H9 (cell line): ENCODE data around the gene VDR. TPM values are rescaled to one million over a fixed set of nuclear protein-coding genes. Genes with fewer than 3 reads are reported as not detected.
A peak's percentile ranks its signal among the peaks of the same experiment; 100 is the strongest.

Experiments
- DNase-seq: peaks from one replicate; pipeline ENCODE4 v3.0.0-alpha.2; 2017
- H2AFZ ChIP-seq: one replicate; pipeline ENCODE4 v1.6.1; 2013; ENCODE audit warnings: mild to moderate bottlenecking, low read length, control low read depth, moderate library complexity
- H2AK5ac ChIP-seq: 2 replicates; pipeline ENCODE4 v1.6.1; 2013; ENCODE audit warnings: low read length, control low read depth, mixed read lengths; ENCODE audit not compliant: insufficient read length
- H2BK120ac ChIP-seq: one replicate; pipeline ENCODE4 v1.6.1; 2013; ENCODE audit warnings: low read depth, mild to moderate bottlenecking, low read length, control low read depth, inconsistent platforms; ENCODE audit not compliant: poor library complexity, severe bottlenecking
- H2BK12ac ChIP-seq: 2 replicates; pipeline ENCODE4 v1.6.1; 2013; ENCODE audit warnings: low read length, control low read depth, mixed read lengths, low read depth; ENCODE audit not compliant: insufficient read length
- H2BK15ac ChIP-seq: 2 replicates; pipeline ENCODE4 v1.6.1; 2013; ENCODE audit warnings: low read depth, low read length, control low read depth
- H2BK20ac ChIP-seq: one replicate; pipeline ENCODE4 v1.6.1; 2013; ENCODE audit warnings: low read depth, mild to moderate bottlenecking, low read length, control low read depth, inconsistent platforms; ENCODE audit not compliant: poor library complexity, severe bottlenecking
- H2BK5ac ChIP-seq: 2 replicates; pipeline ENCODE4 v1.6.1; 2013; ENCODE audit warnings: low read length, control low read depth, mixed read lengths; ENCODE audit not compliant: insufficient read length
- H3K14ac ChIP-seq: 2 replicates; pipeline ENCODE4 v1.6.1; 2013; ENCODE audit warnings: low read length, control low read depth; ENCODE audit not compliant: insufficient read depth
- H3K18ac ChIP-seq: 2 replicates; pipeline ENCODE4 v1.6.1; 2013; ENCODE audit warnings: low read depth, mild to moderate bottlenecking, mixed read lengths, low read length, control low read depth; ENCODE audit not compliant: insufficient read length
- H3K23ac ChIP-seq: 2 replicates; pipeline ENCODE4 v1.6.1; 2013; ENCODE audit warnings: low read length, control low read depth, mixed read lengths, low read depth; ENCODE audit not compliant: insufficient read length
- H3K23me2 ChIP-seq: 2 replicates; pipeline ENCODE4 v1.6.1; 2013; ENCODE audit warnings: low read depth, mild to moderate bottlenecking, mixed read lengths, low read length, control low read depth; ENCODE audit not compliant: insufficient read length, poor library complexity, severe bottlenecking
- H3K27ac ChIP-seq: 2 replicates; pipeline ENCODE4 v1.5.1; 2013; ENCODE audit warnings: low read length, control low read depth, mixed read lengths, low read depth; ENCODE audit not compliant: insufficient read length
- H3K27me3 ChIP-seq: 2 replicates; pipeline ENCODE4 v1.6.1; 2013; ENCODE audit warnings: low read length, control low read depth, inconsistent platforms; ENCODE audit not compliant: insufficient read depth
- H3K4ac ChIP-seq: 2 replicates; pipeline ENCODE4 v1.6.1; 2013; ENCODE audit warnings: low read depth, mild to moderate bottlenecking, control low read depth, inconsistent platforms, low read length, moderate library complexity
- H3K4me1 ChIP-seq: 2 replicates; pipeline ENCODE4 v1.6.1; 2013; ENCODE audit warnings: low read length, control low read depth, inconsistent platforms; ENCODE audit not compliant: insufficient read depth
- H3K4me2 ChIP-seq: 2 replicates; pipeline ENCODE4 v1.6.1; 2013; ENCODE audit warnings: low read length, control low read depth, mixed read lengths; ENCODE audit not compliant: insufficient read length, insufficient read depth
- H3K56ac ChIP-seq: 2 replicates; pipeline ENCODE4 v1.6.1; 2013; ENCODE audit warnings: low read depth, mild to moderate bottlenecking, mixed read lengths, low read length, control low read depth; ENCODE audit not compliant: insufficient read length
- H3K79me1 ChIP-seq: 2 replicates; pipeline ENCODE4 v1.6.1; 2013; ENCODE audit warnings: low read depth, mild to moderate bottlenecking, moderate library complexity, low read length, control low read depth, inconsistent platforms; ENCODE audit not compliant: insufficient read depth, poor library complexity, severe bottlenecking
- H3K79me2 ChIP-seq: 2 replicates; pipeline ENCODE4 v1.6.1; 2013; ENCODE audit warnings: low read length, control low read depth, inconsistent platforms; ENCODE audit not compliant: insufficient read depth
- H3K9ac ChIP-seq: 2 replicates; pipeline ENCODE4 v1.6.1; 2013; ENCODE audit warnings: low read length, control low read depth, mixed read lengths; ENCODE audit not compliant: insufficient read length; ENCODE audit errors: extremely low read depth
- H3K9me3 ChIP-seq: one replicate; pipeline ENCODE4 v1.6.1; 2013; ENCODE audit warnings: low read depth, low read length, inconsistent platforms; ENCODE audit not compliant: control insufficient read depth
- H3T11ph ChIP-seq: one replicate; pipeline ENCODE4 v1.6.1; 2013; ENCODE audit warnings: mild to moderate bottlenecking, low read length, control low read depth, inconsistent platforms
- H4K20me1 ChIP-seq: one replicate; pipeline ENCODE4 v1.6.1; 2013; ENCODE audit not compliant: control insufficient read depth, insufficient read length, insufficient read depth
- H4K5ac ChIP-seq: 2 replicates; pipeline ENCODE4 v1.6.1; 2013; ENCODE audit warnings: low read depth, mild to moderate bottlenecking, mixed read lengths, low read length, control low read depth; ENCODE audit not compliant: insufficient read length
- H4K8ac ChIP-seq: replicated peaks from 2 replicates; pipeline ENCODE4 v1.6.1; 2013; ENCODE audit warnings: low read length, control low read depth, mixed read lengths, low read depth; ENCODE audit not compliant: insufficient read length
- H4K91ac ChIP-seq: 2 replicates; pipeline ENCODE4 v1.6.1; 2013; ENCODE audit warnings: low read depth, mild to moderate bottlenecking, moderate library complexity, mixed read lengths, low read length, control low read depth; ENCODE audit not compliant: insufficient read length
- H3K27ac Mint-ChIP-seq, 3 experiments: 2 replicates in 2 of 3; 3 replicates in 1 of 3; pipeline ENCODE4 v1.8.0; 2020 to 2021; ENCODE audit warnings: mixed read lengths in 3 of 3, mild to moderate bottlenecking in 1 of 3, moderate library complexity in 1 of 3
- H3K27me3 Mint-ChIP-seq: 2 replicates; pipeline ENCODE4 v1.8.0; 2021; ENCODE audit warnings: low read depth, mild to moderate bottlenecking, moderate library complexity, mixed read lengths
- H3K36me3 Mint-ChIP-seq, 3 experiments: 2 replicates in 2 of 3; 3 replicates in 1 of 3; pipeline ENCODE4 v1.8.0; 2020 to 2021; ENCODE audit warnings: low read depth in 3 of 3, mixed read lengths in 3 of 3; ENCODE audit not compliant: insufficient read depth in 1 of 3
- H3K4me1 Mint-ChIP-seq, 2 experiments: 2 replicates each; pipeline ENCODE4 v1.8.0; 2020; ENCODE audit warnings: mixed read lengths in 2 of 2
- H3K4me3 Mint-ChIP-seq, 2 experiments: 2 replicates in 1 of 2; 3 replicates in 1 of 2; pipeline ENCODE4 v1.8.0; 2020 to 2021; ENCODE audit warnings: mild to moderate bottlenecking in 2 of 2, mixed read lengths in 2 of 2, moderate library complexity in 1 of 2
- H3K9me3 Mint-ChIP-seq, 2 experiments: 2 replicates in 1 of 2; 3 replicates in 1 of 2; pipeline ENCODE4 v1.8.0; 2020; ENCODE audit warnings: mild to moderate bottlenecking in 2 of 2, mixed read lengths in 2 of 2, moderate library complexity in 1 of 2
- WGBS: extraction: QIAGEN DNeasy Blood & Tissue Kit; methylation state at CpG from one replicate; pipeline ENCODE4 v1.1.7; 2013; ENCODE audit warnings: missing lambda C conversion rate, low lambda C conversion rate, mixed read lengths; ENCODE audit not compliant: insufficient read length; ENCODE audit errors: extremely low coverage; 5-methylcytosine and 5-hydroxymethylcytosine counted together
- total RNA-seq: library from RNA; stranded (reverse); gene quantifications from 2 replicates; pipeline ENCODE4 v1.2.1, GENCODE V29; 2021
- TF ChIP-seq, protein P1 (sequence below): fragments of 200-600 bp; sonication (generic); conservative IDR thresholded peaks from 3 replicates; pipeline ENCODE4 v1.8.0; 2021; ENCODE audit warnings: antibody characterized with exemption, mild to moderate bottlenecking

VDR gene
- total RNA-seq, 1 experiment from 2014 or later = 0.61 TPM

DNA sequence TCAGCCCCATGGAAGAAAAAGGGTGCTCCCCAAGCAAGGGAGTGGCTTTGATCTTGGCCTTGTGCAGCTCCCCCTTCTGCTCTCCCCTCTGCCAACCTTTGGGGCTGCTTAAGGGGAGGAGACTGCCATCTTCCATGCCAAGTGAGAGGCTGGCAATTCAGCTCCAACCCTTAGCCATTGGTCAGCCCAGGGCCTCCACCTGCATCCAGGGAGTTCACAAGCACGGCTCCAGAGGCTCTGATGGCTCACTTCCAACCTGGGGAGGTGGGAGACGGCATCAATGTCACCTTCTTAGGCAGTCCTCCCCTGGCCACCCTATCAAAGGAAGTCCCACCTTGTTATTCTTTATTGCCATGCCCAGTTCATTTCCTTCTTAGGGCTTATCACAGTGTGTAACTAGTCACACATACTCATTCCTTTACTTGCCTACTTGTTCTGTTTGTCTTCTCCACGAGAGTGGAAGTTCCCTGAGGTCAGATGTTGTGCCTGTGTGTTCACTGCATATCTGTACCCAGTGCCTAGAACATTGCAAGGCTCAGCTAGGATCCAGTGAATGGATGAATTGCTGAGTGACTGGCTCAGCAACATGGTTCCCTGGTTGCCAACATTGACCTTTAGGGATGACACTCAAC lies 90.1 kb downstream of the VDR start:
- Histone ChIP-seq H2BK20ac (no peak overlapping the region), H3K14ac (no peak overlapping the region), H4K91ac (no peak overlapping the region), H4K20me1 (no peaks in the 10 kb centered on the region), H3K23ac (no peak overlapping the region), H3K18ac (no peak overlapping the region), H3K27ac (no peak overlapping the region), H3K23me2 (peaks cover 9% of the 10 kb centered on the region), H3K56ac (no peak overlapping the region), H2AFZ (no peak overlapping the region), H4K8ac (no peak overlapping the region), H3K4me2 (no peak overlapping the region), H3K79me1 (peaks cover 3% of the 10 kb centered on the region), H3K79me2 (peaks cover 32% of the 10 kb centered on the region; the same call in 1 of the 2 replicates), H3K4me1 (peaks cover 32% of the 10 kb centered on the region), H2BK5ac (no peak overlapping the region), H3K9ac (no peak overlapping the region), H3T11ph (no peak overlapping the region), H2BK12ac (no peak overlapping the region), H3K4ac (no peak overlapping the region), H2BK120ac (no peak overlapping the region), H4K5ac (no peak overlapping the region), H2BK15ac (no peak overlapping the region), H3K9me3 (no peaks in the 10 kb centered on the region), H3K27me3 (no peaks in the 10 kb centered on the region), H2AK5ac (no peak overlapping the region)
- WGBS = no CpG with 5 or more reads among the region's 3 CpGs
- Mint-ChIP-seq H3K27ac (peak overlapping the region in 1 of 3 experiments; percentile 2; a peak in 2 of 7 replicates), H3K4me3 (no peak overlapping the region), H3K36me3 (peaks cover 2 to 9% (median 5%) of the 10 kb centered on the region in 3 experiments; a peak in 4 of 7 replicates), H3K4me1 (peaks cover 69 to 73% of the 10 kb centered on the region in 2 experiments), H3K27me3 (no peaks in the 10 kb centered on the region), H3K9me3 (no peaks in the 10 kb centered on the region)
- TF ChIP-seq, protein P1, sequence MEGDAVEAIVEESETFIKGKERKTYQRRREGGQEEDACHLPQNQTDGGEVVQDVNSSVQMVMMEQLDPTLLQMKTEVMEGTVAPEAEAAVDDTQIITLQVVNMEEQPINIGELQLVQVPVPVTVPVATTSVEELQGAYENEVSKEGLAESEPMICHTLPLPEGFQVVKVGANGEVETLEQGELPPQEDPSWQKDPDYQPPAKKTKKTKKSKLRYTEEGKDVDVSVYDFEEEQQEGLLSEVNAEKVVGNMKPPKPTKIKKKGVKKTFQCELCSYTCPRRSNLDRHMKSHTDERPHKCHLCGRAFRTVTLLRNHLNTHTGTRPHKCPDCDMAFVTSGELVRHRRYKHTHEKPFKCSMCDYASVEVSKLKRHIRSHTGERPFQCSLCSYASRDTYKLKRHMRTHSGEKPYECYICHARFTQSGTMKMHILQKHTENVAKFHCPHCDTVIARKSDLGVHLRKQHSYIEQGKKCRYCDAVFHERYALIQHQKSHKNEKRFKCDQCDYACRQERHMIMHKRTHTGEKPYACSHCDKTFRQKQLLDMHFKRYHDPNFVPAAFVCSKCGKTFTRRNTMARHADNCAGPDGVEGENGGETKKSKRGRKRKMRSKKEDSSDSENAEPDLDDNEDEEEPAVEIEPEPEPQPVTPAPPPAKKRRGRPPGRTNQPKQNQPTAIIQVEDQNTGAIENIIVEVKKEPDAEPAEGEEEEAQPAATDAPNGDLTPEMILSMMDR = no peak
- no peak for DNase-seq
